ENCODE results near the gene BAG5.
"Not testable (repeated sequence)": the region's sequence is repeated elsewhere in the genome, so short reads cannot be mapped to it uniquely, and the experiment has no call there.

Gene BAG5

DNA sequence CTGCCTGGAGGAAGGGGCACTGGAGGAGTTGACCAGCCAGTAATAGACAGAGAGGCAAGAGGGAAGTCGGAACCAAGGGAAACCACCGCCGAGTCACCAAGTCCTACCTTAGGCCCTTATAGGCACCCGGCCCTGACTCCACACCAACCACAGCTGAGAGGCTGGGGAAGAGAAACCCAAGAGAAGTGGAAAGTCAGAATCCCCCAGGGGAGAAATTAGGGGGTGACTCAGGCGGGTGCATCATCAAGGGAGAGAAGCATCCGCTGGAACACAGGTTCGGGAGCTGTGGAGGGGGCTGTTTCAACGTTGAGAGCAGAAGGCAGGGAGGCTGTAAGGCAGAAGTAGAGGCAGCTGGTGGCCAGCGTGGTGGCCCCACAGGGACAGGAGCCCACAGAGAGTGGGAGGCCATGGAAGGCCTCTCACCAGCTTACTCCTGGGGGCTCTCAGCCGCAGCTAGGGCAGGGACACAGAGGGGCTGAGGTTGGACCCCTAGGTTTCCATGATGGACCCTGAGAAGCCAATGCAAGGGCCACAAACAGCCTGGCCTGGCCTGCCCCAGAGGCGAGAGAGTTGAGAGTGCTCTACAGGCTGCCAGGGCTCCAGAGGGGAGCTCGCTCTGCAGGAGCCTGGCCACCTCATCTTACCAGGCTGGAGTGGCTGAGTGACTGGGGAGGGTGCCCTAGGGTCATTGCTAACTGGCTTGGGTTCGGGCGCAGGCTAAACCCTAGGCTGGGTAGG is 34.9 kb downstream of the BAG5 start:
- H3K4me3 ChIP-seq (ENCODE audit: low read length): no peak overlapping the region; the same call in 1 of the 2 replicates
- no peak for DNase-seq (ENCODE audit: low read depth, low spot score)

DNA sequence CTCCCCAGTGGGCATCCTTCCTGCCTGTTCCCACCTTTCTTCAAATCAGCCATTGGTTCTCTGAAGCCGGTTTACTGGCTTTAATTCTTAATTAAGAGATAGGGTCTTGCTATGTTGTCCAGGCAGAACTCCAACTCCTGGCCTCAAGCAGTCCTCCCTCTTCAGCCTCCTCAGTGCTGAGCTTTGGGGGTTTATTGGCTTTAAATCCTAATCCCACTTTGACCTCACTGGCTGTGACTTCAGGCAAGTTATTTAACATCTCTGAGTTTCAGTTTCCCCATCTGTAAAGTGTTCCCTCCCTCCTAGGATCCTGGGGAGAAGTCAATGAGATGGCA is 35.6 kb downstream of the BAG5 start:
- no peak overlapping the region for H3K4me3 ChIP-seq (ENCODE audit: low read length)
- no peak for DNase-seq (ENCODE audit: low read depth, low spot score)

DNA sequence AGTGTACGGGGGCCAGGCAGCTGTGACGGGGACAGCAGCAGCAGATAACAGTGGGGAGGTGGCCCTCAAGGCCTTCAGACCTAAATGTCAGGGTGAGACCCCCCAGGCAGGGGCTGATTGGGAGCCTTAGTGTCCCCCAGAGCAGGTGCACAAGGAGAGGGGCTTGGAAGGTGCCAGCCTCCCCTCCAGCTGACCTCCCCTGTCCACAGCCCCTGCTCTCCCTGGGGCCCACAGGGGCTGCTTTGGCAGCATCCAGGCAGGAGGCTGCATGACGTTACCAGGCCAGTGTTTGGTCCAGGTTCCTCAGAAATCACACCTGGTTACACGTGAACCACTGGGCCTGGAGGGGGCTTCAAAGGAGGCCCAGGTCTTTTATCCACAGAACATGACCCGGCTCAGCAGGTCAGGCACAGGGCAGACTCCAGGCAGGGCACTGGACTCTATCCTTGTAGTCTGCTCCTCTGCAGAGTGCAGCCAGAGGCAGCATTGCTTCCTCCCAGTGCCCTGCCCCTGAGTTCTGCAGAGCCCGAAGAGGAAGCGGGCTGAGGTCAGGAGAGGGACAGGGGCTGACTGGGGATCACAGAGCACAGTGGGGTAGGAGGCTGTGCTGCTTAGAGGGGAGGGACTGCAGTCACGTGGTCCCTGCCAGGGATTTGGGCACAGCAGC is 36.1 kb downstream of the BAG5 start:
- no peak overlapping the region for H3K4me3 ChIP-seq (ENCODE audit: low read length)
- no peak for DNase-seq (ENCODE audit: low read depth, low spot score)

DNA sequence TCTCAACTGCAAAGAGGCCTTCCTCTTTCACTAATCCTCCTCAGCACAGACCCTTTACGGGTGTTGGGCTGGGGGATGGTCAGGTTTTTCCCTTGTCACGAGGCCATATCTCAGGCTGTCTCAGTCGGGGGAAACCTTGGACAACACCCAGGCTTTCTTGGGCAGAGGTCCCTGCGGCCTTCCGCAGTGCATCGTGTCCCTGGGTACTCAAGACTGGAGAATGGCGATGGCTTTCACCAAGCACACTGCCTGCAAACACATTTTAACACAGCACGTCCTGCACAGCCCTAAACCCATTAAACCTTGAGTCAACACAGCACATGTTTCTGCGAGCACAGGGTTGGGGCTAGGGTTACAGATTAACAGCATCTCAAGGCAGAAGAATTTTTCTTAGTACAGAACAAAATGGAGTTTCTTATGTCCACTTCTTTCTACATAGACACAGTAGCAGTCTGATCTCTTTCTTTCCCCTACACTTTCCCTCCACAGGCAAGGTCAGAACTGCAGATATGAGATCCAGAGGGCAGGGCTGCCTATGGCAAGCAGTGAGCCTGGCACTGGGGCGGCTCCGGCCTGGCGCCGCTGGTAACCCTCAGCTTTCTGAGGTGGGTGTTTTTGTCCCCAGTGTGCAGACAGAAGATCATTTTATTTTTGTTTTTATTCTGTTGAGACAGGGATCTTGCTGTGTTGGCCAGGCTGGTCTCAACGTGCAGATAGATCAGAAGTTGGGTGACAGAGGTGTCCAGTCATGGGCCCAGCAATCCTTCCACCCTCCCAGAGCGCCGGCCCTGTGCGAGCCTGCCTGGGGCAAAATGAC is 36.8 kb downstream of the BAG5 start:
- not testable (repeated sequence) for H3K4me3 ChIP-seq (ENCODE audit: low read length); DNase-seq (ENCODE audit: low read depth, low spot score)

DNA sequence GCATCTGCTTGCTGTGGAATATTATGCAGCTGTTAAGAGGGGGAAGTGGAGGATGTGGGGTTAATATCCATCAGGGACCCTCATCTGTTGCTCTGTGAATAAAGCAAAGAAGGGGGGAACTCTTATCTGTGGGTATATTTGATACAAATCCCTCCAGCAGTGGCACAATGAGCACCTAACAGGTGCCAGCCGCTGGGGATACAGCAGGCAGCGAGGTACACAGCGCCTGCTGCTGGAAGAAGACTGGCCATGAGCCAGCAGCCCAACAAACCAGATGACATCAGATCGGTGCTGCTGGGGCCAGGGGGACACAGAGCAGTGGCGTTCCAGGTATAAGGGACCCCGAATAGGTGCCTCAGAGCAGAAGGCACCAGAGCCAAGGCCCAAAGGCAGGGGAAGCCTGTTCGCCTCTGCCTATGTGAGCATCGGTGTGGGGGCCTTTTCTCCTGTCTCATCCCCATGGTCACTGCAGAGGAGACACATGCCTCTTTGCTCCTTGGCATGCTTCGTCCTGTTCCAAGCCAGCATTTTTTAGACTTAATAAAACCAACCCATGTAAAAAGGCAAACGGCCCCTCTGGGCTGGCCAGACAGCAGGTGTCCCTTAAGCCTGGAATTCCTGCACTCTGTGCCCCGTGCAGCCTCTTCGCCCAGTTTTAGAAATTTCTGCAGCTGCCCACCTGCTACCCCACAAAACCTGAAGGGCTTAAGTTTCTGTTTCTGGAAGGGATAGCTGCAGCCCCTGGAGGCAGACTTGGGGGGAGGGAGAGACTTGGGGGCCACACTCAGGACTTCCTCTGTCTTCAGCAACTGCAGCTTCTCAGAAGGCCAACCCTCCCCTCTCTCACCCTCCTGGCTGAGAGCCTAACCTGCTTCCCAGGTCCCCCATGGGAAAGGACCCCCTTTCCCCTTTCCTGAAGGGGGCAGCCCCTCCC is 38.2 kb downstream of the BAG5 start:
- DNase-seq (ENCODE audit: low read depth, low spot score): no peak
- no peak overlapping the region for H3K4me3 ChIP-seq (ENCODE audit: low read length)

DNA sequence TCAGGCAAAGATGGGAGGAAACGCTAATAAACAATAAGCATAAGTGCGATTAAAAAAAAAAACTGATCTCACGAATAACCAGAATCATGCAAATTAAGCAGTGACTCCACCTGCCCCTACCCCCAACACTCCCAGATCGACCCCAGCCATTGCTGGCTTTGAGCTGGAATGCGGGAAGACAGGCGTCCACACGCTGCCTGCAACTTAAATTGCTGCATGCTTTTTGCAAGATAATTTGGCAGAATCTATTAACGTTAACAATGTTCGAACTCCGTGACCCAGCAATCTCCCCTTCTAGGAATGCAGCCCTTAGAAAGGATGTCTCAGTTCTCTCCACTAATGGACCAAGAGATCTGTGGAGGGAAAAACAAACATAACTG is 38.9 kb downstream of the BAG5 start:
- H3K4me3 ChIP-seq (ENCODE audit: low read length): no peak overlapping the region
- no peak for DNase-seq (ENCODE audit: low read depth, low spot score)

DNA sequence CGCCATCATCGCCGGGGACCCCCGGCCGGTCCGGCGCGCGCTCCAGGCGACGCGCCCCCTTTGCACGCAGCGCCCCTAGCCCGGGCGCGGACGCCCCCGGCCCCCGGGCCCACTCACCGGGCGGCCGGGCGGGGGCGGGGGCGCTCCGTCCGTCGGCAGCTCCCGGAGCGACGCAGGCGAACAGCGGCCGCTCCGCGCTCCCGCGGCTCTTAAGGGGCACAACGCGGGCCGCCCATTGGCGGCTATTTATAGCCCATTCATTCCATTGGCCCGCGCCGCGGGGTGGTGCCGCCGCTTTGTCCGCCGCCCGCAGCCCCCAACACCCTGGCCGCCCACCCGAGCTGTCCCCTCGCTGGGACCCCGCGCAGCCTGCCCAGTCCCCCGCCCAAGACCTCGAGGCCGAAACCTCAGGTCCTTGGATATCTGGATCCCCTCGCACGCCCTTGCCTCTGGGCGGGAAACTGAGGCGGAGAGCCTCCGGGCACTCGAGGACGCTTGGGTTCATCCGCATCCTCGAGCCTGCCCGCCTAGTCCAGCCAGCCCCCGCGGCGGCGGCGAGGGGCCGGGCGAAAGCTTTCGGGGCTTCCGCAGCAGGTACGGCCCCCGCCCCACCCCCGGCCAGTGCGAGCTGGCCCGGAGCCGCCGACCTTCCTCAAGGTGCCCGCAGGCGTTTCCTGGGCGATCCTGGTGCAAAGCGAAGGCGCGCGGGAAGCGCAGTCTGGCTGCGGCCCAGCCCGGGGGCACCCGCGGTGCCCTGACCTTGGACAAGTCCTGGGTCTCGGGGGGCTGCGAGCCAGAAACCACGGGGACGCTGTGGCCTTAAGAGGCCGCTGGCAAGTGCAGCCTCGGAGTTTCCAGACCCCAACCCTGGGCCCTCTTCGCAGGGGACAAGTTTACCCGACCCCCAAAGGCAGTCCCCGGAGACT is 39.5 kb downstream of the BAG5 start, which contains the start of gene CKB:
Gene CKB, minus strand, starts transcription at position 182 of the 926 bp plus-strand sequence. CDS start 337 bp downstream, outside the sequence.
- no peak for DNase-seq (ENCODE audit: low read depth, low spot score)
- peak within 1 kb of the TSS; percentile 56; the same call in 1 of the 2 replicates for H3K4me3 ChIP-seq (ENCODE audit: low read length)

DNA sequence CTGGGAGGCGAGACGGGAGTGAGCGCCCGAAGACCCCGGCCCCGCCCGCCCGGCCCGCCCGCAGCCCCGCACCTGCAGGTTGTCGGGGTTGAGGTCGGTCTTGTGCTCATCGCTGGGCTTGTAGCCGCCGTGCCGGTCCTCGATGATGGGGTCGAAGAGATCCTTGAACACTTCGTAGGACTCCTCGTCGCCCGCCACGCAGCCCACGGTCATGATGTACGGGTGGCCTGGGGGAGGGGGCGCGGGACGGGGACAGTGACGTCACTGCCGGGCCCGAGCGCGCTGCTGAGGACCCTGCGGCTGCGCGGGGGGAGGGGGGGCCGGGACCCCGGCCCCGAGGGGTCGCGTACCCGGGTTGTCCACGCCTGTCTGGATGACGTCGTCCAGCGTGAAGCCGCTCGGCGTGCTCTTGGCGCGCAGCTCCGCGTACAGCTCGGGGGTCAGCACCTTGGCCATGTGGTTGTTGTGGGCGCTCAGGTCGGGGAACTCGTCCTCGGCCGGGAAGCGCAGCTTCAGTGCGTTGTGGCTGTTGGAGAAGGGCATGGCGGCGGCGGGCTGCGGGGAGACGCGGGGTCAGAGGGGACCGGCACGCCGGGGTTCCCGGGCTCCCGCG is 40.4 kb downstream of the BAG5 start:
- peak overlapping the region; percentile 56; the same call in 1 of the 2 replicates for H3K4me3 ChIP-seq (ENCODE audit: low read length)
- no peak for DNase-seq (ENCODE audit: low read depth, low spot score)

DNA sequence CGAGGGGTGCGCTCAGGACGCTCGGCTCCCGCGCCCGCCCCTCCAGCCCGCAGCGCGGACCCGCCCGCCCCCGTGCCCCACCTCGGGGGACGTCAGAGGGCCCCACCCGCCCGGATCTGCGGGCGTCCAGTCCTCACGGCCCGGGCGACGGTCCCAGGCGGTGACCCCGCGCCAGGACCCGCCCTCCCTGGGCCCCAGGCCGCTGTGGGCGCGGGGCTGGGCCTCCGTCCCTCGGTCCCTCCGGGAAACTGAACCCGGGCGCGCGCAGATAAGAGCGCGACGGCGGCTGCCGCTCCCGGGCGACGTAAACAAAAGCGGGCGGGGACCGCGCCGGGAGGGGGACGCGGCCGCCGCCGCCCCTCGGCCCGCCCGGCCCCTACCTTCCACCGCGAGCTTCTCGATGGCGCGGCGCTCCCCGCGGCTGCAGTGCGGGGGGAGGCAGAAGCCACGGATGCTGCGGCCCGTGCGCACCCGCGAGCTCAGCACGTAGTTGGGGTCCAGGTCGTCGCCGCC is 41.0 kb downstream of the BAG5 start:
- no peak for DNase-seq (ENCODE audit: low read depth, low spot score)
- H3K4me3 ChIP-seq (ENCODE audit: low read length): peak overlapping the region; percentile 56

DNA sequence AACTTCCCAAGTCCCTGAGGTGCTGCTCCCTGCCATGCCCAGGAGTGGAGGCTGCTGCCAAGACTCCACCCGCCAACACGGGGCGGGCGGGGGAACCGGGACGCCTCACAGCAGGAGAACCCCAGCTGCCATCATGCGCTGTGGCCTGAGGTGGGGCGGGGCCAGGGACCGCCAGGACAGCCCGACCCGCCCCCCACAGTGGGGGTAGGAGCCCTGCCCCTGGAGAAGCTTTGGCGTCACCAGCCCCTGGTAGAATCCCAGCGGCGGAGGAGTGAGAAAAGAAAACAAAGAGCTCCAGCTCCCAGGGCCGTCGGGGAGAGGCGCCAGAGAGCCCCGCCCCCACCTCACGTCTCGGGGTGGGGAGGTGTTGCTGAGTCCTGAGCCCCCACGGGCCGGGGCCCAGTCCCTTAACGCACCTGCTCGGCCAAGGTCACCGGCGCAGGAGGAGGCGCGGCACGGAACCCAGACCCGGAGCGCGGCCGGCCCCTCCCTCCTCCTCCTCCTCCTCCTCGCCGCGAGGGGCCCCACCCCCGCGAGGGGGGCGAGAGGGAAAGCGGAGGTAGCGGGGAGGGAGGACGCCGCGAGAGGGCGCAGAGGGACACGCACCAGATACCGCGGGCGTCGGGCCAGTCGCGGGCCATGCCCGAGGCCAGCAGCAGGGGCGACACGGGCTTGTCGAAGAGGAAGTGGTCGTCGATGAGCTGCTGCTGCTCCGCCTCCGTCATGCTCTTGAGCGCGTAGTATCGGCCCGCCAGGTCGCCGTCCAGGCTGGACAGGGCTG is 41.6 kb downstream of the BAG5 start:
- DNase-seq (ENCODE audit: low read depth, low spot score): peak; percentile 50
- H3K4me3 ChIP-seq (ENCODE audit: low read length): peak overlapping the region; percentile 56

DNA sequence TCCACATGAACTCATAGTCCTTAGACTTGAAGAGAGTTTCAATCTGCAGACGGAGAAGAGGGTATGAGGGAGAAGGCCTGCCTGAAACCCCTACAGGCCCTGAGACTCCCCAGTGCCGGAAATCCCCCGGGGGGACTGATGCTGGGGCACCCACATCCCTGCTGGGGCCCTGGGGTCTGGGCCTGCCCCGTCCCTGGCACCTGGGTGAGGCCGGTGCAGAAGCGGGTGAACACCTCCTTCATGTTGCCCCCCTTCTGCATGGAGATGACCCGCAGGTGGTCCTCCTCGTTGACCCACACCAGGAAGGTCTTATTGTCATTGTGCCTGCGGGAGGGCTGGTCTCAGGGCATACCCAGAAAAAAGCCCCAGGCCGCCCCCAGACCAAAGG is 42.2 kb downstream of the BAG5 start:
- peak overlapping the region; percentile 56; the same call in 1 of the 2 replicates for H3K4me3 ChIP-seq (ENCODE audit: low read length)
- DNase-seq (ENCODE audit: low read depth, low spot score): no peak

DNA sequence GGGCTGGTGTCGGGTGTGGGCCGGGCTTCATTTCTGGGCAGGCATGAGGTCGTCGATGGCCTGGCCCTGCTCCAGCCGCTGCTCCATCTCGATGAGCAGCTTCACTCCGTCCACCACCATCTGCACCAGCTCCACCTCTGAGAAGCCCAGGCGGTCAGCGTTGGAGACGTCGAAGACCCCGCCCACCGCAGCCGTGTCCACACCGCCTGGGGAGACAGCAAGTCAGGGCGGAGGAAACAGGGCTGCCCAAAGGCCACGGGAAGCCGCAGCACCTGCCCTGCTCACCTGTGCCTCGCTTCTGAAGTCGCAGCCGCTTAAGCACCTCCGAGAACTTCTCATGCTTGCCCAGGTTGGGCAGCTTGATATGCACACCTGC is 42.6 kb downstream of the BAG5 start:
- no peak overlapping the region for H3K4me3 ChIP-seq (ENCODE audit: low read length)
- DNase-seq (ENCODE audit: low read depth, low spot score): no peak

DNA sequence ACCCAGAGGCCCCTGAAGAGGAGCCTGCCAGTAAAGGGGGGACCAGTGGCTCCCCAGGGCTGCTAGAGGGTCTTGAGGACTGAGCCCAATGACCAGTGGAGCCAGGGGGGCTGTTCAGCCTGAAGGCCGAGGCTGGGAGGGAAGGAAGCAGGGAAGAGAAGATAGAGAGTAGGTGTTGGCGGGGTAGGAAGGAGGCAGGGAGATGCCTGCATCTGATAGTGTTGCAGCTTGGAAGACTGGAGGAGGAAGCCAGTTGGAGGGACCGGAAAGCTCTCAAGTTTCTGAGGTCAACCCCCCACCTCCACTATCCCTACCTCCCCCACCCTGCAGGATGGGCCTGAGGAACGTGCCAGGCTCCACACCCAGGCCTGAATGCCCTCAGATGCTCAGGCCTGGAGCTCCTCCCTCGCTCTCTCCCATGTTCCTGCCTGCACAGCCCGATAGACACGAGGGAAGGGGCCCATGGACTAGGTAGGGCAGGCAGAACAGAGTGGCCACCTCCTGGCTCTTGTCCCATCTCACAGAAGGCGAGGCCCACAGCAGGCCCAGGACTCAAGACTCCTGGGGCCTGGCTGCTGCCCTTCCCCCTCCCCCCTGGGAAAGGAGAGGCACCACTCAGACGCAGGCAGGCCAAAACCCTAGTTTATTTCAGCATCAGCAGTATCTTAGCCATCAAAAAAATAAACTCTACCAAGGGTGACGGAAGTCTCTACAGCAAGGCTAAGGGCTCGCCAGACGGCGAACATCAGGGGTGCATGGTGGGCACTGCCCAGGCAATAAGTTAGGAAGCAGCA is 43.2 kb downstream of the BAG5 start:
- no peak overlapping the region for H3K4me3 ChIP-seq (ENCODE audit: low read length)
- no peak for DNase-seq (ENCODE audit: low read depth, low spot score)

DNA sequence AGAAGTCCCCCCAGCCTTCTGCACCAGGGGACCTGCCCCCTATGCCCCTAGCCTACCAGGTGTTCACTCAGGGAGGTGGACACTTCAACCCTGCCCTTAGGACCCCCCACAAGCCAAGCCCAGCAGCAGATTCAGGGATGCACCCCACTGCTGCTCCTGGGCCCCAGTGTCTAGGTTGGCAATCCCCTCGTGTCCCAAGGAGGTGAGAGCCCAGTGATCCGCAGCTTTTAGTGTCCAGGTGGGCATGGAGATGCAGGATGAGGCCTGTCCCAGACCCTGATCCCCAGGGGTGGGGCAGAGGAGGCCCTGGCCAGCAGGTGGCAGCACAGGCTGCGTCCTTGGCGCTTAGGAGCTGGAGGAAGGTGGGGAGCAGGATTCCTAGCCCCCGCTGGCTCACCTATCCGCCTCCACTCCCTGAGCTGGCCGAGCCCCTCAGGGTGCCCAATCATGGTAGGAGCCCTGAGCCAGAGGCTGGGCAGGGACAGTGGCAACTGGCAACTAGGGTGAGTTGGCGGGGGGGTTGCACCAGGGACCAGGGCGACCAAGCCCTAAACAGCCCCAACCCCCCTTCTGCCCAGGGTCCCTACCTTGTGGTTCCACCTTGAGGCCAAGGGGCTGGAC is 43.9 kb downstream of the BAG5 start:
- DNase-seq (ENCODE audit: low read depth, low spot score): no peak
- no peak overlapping the region for H3K4me3 ChIP-seq (ENCODE audit: low read length)

DNA sequence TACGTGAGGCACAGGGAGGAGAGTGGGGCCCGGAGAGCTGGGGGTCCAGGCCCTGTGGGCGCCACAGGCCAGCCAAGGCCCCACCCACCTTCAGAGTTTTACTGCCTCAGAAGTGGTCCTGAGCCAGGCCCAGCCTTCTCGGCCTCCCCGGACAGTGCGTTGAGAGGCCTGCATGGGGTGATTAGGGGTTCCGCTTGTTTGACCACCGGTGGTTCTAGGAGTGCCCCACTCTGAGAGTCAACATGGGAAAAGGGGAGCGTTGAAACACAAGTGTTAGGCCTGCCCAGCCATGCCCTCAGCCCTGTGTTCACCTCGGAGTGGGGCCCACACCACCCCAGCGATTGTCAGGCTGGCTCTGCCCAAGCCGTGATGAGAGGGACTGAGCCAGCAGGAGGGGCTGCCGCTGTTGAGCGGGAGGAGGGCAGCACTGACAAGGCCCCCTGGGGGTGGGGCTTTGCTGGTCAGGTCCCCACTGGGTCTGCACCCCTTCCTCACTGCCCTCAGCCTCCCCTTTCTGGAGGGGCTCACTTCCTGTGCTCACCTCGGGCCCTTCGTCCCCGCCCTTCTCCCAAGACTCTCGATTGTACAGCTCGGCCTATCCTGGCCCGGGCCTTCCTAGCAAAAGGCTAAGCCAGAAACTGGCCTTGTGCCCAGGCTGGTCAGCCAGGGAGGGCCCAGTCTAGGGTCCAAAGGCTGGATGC is 44.6 kb downstream of the BAG5 start:
- H3K4me3 ChIP-seq (ENCODE audit: low read length): no peak overlapping the region
- DNase-seq (ENCODE audit: low read depth, low spot score): no peak

Measured in Jurkat, Clone E6-1 (cell line).